ENCODE data around the gene ZNF133.

DNA sequence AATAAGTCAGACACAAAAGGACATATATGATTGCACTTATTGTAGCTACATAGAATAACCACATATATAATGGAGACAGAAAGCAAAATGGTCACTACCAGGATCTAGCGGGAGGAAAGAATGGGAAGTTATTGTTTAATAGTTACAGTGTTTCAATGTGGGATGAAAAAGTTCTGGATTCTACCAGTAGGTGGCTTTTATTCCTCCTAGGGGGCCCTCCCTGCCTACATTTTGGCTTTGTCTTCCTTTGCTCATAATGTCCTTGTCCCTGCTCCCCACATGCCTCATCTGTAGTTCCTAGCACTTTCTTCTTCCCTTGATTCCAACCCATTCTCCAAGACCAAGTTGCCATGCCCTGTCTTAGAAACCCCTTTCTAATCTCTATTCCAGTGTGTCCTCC is 16.3 kb downstream of the ZNF133 start:
- TF ChIP-seq, protein P1, sequence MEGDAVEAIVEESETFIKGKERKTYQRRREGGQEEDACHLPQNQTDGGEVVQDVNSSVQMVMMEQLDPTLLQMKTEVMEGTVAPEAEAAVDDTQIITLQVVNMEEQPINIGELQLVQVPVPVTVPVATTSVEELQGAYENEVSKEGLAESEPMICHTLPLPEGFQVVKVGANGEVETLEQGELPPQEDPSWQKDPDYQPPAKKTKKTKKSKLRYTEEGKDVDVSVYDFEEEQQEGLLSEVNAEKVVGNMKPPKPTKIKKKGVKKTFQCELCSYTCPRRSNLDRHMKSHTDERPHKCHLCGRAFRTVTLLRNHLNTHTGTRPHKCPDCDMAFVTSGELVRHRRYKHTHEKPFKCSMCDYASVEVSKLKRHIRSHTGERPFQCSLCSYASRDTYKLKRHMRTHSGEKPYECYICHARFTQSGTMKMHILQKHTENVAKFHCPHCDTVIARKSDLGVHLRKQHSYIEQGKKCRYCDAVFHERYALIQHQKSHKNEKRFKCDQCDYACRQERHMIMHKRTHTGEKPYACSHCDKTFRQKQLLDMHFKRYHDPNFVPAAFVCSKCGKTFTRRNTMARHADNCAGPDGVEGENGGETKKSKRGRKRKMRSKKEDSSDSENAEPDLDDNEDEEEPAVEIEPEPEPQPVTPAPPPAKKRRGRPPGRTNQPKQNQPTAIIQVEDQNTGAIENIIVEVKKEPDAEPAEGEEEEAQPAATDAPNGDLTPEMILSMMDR (conservative IDR thresholded peaks at IDR 0.05; ENCODE audit: low read length) = peak; percentile 45
- no peak for TF ChIP-seq EZH2phosphoT487 (IDR thresholded peaks at IDR 0.05; ENCODE audit: borderline replicate concordance)
